GM18520 (cell line): ENCODE data around the gene WNK2.
"Not testable (repeated sequence)": the region's sequence is repeated elsewhere in the genome, so short reads cannot be mapped to it uniquely, and the experiment has no call there.

ENCODE experiments used
- ATAC-seq: cut with Tn5 transposase; IDR thresholded peaks from one replicate; pipeline ENCODE4 v1.9.1; 2021; ENCODE audit not compliant: unreplicated experiment

WNK2 gene

DNA sequence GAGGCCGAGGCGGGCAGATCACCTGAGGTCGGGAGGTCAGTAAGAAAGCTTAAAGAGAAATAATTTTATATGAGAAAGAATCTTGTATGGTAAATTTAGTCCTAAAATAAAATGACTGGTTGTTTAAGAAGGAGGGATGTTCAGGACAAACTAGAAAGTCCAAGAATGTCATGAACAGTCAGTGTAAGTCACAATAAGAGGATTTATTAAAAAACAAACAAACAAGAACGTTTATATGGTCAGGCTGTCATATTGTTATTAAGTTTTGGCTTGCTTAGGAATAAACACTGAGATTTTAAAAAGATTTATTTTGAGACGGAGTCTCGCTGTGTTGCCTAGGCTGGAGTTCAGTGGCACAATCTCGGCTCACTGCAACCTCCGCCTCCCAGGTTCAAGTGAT is 176.0 kb downstream of the WNK2 start:
- not testable (repeated sequence) for ATAC-seq

DNA sequence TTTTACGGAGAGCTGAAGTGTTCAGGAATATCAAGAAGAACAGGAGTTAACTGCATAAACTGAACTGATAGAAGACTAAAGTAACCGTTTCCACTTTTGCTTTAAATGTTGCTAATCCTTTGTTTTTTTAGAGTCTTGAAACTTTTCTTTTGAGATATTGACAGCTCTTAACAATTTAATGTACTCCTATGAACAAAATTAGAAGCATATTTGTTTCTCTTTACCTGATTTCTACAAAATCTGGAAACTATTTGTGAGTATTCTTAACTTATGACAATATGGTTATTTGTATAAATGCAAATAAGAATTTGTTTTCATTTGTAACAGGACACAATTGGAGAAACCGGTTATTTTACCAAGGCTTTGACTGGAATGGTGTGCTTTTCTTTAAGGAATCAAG is 178.1 kb downstream of the WNK2 start:
- ATAC-seq = no peak

DNA sequence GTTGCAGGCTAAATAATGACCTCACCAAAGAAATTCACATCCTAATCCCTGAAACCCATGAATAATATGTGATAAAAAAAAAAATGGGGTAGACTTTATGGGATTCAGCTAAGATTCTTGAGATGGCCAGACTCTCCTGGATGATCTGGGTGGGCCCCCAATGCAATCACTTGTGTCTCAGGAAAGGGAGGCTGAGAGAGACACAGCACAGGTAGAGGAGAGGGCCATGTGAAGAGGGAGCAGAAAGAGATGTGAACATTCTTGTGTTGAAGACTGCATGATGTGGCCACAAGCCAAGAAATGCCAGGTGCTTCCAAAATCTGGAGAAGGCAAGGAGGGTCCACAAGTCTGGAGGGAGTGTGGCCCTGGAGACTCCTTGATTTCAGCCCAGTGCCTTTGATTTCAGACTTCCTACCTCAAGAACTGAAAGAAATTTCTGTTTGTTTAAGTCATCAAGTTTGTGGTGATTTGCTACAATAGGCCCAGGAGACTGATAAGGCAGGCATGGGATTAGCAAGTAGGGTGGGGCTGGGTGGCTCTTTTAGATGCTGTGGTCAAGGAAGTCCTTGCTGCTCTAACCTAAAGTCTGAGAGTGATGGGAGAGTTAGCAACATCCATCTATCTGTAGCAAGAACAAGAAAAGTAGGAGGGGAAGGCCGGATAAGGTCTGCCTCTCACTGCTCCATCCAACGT is 180.9 kb downstream of the WNK2 start:
- ATAC-seq = no peak

DNA sequence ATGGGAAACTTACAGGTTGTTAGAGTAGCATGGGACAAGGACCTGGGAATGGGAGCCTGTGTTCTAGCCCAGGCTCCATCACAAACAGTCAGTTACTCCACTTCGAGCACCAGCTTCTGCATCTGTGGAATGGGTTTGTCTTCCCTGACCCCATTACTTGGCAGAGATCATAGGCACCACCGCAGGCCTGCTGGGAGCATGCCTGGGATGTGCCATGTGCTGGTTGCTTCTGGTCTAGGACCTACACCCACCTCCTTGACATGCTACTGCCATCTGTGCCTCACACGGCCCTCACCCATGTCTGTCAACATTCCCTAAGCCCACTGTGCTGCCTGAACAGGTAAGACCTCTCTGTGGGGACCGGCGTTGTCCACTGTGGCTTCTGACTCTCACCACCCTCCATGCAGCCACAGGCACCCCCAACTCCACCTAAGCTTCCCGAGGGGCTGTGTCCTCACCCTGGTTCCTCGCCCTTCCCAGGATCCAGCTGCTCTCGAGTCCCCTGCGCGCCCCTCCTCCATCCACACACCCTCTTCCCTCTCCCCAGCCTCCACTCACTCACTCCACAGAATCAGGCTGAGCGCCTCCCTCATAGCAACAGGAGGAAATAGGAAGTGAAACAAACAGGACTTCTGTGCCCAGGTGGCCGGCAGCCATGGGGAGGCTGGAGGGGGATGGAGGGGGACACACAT is 181.6 kb downstream of the WNK2 start:
- ATAC-seq = no peak

DNA sequence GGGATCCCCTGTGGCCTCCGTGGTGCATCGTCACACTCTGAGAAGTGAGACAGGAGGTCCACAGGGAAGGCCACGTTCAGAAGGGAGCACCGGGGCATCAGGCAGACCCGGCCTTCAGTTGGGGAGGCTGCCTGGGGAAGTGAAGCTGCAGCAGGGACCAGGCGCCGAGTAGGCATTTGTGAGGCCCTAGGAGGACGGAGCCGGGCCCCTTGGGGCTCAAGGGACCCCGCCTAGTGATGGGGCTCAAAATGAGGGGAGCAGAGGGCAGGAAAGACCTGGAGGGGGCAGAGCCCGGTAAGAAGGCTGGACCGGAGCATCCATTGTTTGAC is 182.1 kb downstream of the WNK2 start:
- ATAC-seq = no peak

DNA sequence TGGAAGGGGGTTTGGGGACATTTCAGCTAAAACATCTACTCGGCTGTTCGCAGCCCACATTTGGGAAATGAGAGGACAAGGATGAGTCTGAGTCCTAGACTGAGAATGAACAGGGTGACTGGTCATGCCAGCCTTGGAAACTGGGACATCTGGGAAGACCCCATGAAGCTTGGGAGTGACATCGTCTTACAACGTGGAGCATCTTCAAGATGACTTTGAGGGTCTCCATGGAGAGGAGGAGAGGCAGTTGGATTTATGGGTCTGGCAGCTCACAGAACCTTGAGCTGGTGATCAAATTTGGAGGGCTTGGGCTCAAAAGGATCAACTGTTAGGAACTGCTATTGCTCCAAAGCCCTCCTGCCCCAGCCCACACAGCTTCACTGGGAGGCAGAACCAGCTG is 182.5 kb downstream of the WNK2 start:
- ATAC-seq = not testable (repeated sequence)

DNA sequence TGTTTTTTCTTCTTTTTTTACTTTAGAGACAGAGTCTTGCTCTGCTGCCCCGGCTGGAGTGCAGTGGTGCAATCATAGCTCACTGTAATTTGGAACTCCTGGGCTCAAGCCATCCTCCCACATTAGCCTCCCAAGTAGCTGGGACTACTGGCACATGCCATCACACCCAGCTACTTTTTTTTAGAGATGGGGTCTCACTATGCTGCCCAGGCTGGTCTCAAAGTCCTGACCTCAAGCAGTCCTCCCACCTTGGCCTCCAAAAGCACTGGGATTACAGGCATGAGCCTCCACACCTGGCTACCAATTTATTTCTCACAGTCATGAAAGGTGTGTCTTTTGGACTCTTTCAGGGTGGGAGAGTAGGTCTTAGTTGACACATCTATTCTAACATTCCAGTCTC is 184.5 kb downstream of the WNK2 start:
- no peak for ATAC-seq

DNA sequence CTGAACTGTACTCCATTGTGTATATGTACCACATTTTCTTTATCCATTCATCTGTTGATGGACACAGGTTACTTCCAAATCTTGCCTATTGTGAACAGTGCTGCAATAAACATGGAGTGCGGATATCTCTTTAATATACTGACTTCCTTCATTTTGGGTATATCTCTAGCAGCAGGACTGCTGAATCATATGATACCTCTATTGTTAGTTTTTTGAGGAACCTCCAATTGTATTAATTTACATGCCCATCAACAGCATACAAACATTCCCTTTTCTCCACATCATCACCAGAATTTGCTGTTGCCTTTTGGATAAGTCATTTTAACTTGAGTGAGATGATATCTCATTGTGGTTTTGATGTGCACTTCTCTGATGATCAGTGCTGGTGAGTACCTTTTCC is 185.7 kb downstream of the WNK2 start:
- no peak for ATAC-seq
